Upper lobe of right lung (tissue), 1 donor: ENCODE measurements around the gene FARP1. TPM values are rescaled to one million over a fixed set of nuclear protein-coding genes. Genes with fewer than 3 reads are reported as not detected.

Experiments used
- ATAC-seq: fragments of 200-7000 bp; cut with Tn5 transposase; one replicate; pipeline ENCODE4 v1.9.1; 2020; ENCODE audit warnings: mild to moderate bottlenecking, moderate library complexity
- DNase-seq: peaks from one replicate; pipeline ENCODE4 v3.0.0-alpha.2; 2020
- H3K27ac ChIP-seq: fragments of 200-600 bp; one replicate; pipeline ENCODE4 v1.8.0; 2022
- H3K27me3 ChIP-seq: fragments of 200-600 bp; one replicate; pipeline ENCODE4 v1.8.0; 2022; ENCODE audit warnings: mild to moderate bottlenecking
- H3K36me3 ChIP-seq: fragments of 200-600 bp; one replicate; pipeline ENCODE4 v1.8.0; 2022
- H3K4me1 ChIP-seq: fragments of 200-600 bp; one replicate; pipeline ENCODE4 v1.8.0; 2022
- H3K4me3 ChIP-seq: fragments of 200-600 bp; one replicate; pipeline ENCODE4 v1.8.0; 2022; ENCODE audit warnings: mild to moderate bottlenecking
- H3K9me3 ChIP-seq: fragments of 200-600 bp; one replicate; pipeline ENCODE4 v1.8.0; 2022
- CTCF ChIP-seq: fragments of 200-600 bp; IDR thresholded peaks from one replicate; pipeline ENCODE4 v1.8.0; 2022; ENCODE audit warnings: antibody characterized with exemption
- intact Hi-C: fragments of 100-400 bp; cut with DNase I; formaldehyde crosslinking; loops from one replicate; pipeline ENCODE4 v1.11.0; 2022
- total RNA-seq: library from RNA; stranded (reverse); fragmentation: NEBNext Ultra II Directional; extraction: Animal tissue kit (Norgen Biotek cat#: 25700); gene quantifications from one replicate; pipeline ENCODE4 v1.2.1, GENCODE V29; 2021
- donor health status: DM: no; HTN: yes; CAD: no; lungs with severe emphysema.

FARP1 gene
- total RNA-seq, 1 donor from 2014 or later = 95.9 TPM

DNA sequence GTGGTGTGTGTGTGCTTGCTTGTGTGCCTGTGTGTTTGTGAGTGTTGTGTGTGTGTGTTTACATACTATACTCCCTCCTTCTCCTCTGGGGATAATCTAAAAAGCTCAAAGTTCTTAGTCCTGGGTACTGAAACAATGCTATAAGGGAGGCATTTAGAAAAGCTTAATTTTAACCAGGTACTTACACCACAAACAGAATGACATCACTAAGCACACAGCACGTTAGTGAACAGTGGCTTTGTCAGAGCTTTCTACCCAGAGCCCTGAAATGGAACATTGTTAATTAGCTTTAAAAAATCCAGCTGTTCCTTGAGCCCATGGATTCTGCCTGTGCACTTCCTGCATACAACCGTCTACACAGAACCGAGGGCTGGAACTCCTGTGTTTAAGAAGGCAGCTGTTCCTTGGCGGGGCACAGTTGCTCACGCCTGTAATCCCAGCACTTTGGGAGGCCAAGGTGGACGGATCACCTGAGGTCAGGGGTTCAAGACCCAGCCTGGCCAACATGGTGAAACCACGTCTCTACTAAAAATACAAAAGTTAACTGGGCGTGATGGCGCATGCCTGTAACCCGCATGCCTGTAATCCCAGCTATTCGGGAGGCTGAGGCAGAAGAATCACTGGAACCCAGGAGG lies 103.8 kb downstream of the FARP1 start:
- intact Hi-C loops = no loop called here
- H3K9me3 ChIP-seq = no peaks in the 10 kb centered on the region
- DNase-seq (no peak), ATAC-seq (no peak)
- no peaks in the 10 kb centered on the region for H3K36me3 ChIP-seq
- no peak for TF ChIP-seq CTCF
- no peaks in the 10 kb centered on the region for H3K4me1 ChIP-seq
- H3K4me3 ChIP-seq = no peak overlapping the region
- no peak overlapping the region for H3K27ac ChIP-seq
- no peaks in the 10 kb centered on the region for H3K27me3 ChIP-seq

DNA sequence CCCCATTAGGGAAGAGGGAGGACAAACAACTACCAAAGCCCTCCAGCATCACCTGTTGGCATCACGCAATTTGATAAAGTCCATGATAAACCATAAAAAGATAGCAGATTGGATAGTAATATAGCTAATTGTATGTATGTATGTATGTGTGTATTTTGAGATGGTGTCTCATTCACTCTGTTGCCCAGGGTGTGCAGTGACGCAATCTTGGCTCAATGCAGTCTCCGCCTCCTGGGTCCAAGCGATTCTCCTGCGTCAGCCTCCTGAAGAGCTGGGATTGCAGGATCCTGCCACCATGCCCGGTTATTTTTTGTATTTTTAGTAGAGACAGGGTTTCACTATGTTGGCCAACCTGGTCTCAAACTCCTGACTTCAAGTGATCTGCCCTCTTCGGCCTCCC lies 108.8 kb downstream of the FARP1 start:
- H3K9me3 ChIP-seq = no peaks in the 10 kb centered on the region
- H3K4me3 ChIP-seq = no peak overlapping the region
- no peaks in the 10 kb centered on the region for H3K27me3 ChIP-seq
- no peak overlapping the region for H3K27ac ChIP-seq
- DNase-seq (no peak), ATAC-seq (no peak)
- H3K36me3 ChIP-seq = no peaks in the 10 kb centered on the region
- TF ChIP-seq CTCF = no peak
- intact Hi-C loops = no loop called here
- peaks cover 21% of the 10 kb centered on the region for H3K4me1 ChIP-seq

DNA sequence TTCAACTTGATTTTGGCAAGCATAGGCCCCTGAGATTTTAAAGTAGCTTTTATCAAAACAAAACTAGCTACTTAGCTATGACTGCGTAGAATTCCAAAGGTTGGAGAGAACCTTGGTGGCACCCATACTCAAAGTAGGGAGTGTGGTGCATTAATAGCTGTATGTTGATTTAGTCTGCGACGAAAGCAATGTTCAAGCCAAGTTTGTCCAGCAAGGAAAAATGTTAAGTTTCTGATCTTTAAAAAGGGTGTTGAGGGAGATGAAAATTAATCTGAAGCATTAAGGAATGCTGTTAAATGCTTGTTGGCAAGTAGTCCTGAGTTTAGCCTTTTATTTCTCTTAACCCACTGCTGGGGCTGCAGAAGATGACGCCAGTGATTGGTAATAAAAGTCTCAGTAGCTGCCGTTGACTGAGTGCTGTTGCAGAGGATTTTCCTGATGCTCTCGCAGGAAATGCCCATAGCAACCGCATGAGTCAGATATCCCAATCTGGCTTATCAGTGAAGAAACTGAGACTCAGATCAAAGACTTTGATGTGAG lies 110.1 kb downstream of the FARP1 start:
- Histone ChIP-seq H3K4me3 (no peak overlapping the region), H3K27me3 (no peaks in the 10 kb centered on the region), H3K4me1 (peaks cover 21% of the 10 kb centered on the region), H3K9me3 (no peaks in the 10 kb centered on the region), H3K27ac (peak overlapping the region; percentile 24), H3K36me3 (no peaks in the 10 kb centered on the region)
- no peak for TF ChIP-seq CTCF
- intact Hi-C loops = no loop called here
- DNase-seq = no peak
- peak; percentile 87 for ATAC-seq

- intact Hi-C loops = no loop called here
- DNase-seq (no peak), ATAC-seq (no peak)
- peak overlapping the region; percentile 24 for H3K27ac ChIP-seq
- no peaks in the 10 kb centered on the region for H3K27me3 ChIP-seq
- TF ChIP-seq CTCF = no peak
- H3K4me3 ChIP-seq = no peak overlapping the region
- H3K9me3 ChIP-seq = no peaks in the 10 kb centered on the region
- H3K4me1 ChIP-seq = peaks cover 21% of the 10 kb centered on the region
- H3K36me3 ChIP-seq = no peaks in the 10 kb centered on the region
Observed at GRCh38 chr13:98253526-98253925, 110.6 kb downstream of the FARP1 start.

- Histone ChIP-seq H3K27me3 (no peaks in the 10 kb centered on the region), H3K27ac (no peak overlapping the region), H3K9me3 (no peaks in the 10 kb centered on the region), H3K4me1 (peaks cover 21% of the 10 kb centered on the region), H3K4me3 (no peak overlapping the region), H3K36me3 (no peaks in the 10 kb centered on the region)
- TF ChIP-seq CTCF = no peak
- intact Hi-C loops = no loop called here
- no peak for ATAC-seq
- no peak for DNase-seq
Observed at GRCh38 chr13:98254513-98254912, 111.6 kb downstream of the FARP1 start.
